ENCODE measurements around the gene MAN2B2.
A peak's percentile ranks its signal among the peaks of the same experiment; 100 is the strongest.

The MAN2B2 gene

DNA sequence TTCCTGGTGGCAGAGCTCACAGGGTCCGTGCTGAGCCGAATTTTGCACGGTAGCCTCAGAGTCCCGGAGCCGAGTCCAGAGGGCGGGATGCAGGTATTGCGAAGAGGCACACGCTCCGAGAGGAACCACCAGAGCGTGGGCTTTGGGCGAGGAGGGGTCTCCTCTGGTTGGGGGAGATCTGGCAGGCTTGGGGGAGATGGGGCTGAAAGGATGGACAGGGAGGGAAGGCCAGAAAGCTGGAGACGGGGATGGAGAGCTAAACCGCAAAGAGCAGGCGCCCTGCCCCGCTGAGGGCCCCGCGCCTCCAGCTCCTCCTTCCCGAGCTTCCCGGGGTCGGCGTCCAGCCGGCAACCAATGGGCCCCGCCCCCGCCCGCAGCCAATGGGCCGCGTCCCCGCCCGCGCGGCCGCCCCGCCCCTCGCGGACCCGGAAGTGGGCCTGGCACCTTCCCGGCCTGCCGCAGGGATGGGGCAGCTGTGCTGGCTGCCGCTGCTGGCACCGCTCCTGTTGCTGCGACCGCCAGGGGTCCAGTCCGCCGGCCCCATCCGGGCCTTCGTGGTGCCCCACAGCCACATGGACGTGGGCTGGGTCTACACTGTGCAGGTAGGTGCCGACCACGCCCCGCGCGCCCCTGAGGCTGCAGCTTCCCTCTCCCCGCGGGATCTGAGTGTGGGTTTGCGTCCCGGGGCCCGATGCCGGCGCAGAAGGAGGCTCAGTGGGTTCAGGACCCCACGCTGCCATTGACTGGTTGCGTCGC lies at the start of gene MAN2B2:
TSS of gene MAN2B2 (plus strand) at position 443 of the 756 bp plus-strand sequence. CDS start at position 465, 22 bp downstream.
- DNase-seq = peak; percentile 56

DNA sequence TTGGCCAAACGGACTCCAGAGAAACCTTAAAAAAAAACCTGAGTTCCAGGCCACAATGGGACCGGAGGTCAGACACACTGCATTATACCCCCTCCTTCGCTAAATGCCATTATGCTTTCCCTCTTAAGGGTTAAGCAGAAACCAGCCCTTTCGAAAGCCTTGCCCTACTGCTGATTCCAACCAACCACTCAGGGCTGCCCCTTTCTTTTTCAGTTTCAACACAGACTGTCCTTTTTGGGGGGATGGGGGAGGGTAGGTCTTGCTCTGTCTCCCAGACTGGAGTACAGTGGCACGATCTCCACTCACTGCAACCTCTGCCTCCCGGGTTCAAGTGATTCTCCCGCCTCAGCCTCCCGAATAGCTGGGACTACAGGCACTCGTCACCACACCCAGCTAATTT lies 49.5 kb upstream of the MAN2B2 start:
- no peak for DNase-seq

DNA sequence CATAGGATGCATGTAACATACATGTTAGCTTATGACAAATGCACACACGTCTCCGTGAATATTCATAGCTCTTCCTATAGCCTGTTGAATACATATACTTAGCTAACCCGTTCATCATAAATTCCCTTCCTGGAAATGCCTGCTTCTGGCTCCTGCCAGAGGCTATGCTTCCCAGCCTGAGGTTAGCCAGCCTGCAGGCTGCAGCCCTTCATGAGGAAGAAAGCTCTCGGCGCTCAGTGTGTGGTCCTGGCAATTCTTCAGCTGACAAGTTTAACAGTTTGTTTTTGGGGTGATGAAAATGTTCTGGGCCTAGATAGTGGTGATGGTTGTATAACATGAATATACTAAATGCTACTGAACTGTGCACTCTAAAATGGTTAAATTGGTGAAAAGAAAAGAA lies 48.8 kb upstream of the MAN2B2 start:
- DNase-seq = peak; percentile 7

DNA sequence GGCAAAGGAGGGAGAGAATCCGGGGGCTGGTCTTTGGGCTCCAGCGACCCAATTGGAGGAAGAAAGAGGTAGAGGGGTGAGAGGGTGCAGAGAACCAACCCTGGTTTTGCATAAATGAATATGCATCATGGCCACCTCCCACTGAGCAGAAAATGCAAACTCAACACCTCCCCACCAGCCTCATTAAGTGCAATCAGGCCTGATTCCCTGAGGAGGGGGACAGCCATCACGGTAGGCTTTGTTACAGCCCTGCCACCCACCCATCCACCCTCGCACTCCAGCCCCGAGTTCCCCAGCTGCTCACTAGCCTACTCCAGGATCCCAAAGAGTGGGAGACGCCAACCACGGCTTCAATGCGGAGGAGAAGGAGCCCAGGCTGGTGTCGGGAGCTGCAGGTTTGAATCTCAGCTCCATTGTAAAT lies 48.3 kb upstream of the MAN2B2 start:
- DNase-seq = no peak

DNA sequence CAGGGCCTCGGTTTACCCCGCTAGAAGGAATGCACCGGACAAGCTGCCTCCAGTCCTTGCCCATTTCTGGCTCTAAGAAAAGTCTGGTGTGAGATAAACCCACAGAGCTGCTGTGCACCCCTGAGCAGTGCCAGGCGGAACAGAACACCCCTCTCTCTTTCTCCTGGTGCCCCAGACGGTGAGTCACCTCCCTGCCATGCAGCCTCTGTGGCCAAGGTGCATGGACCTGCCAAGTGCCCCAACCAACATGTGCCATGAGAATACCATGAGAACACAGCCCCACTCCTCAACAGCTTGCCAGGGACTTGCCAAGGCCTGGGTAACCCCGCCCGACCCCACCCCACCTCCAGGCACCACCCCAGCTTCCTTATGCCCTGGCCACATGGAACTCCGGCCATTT lies 47.7 kb upstream of the MAN2B2 start:
- no peak for DNase-seq

DNA sequence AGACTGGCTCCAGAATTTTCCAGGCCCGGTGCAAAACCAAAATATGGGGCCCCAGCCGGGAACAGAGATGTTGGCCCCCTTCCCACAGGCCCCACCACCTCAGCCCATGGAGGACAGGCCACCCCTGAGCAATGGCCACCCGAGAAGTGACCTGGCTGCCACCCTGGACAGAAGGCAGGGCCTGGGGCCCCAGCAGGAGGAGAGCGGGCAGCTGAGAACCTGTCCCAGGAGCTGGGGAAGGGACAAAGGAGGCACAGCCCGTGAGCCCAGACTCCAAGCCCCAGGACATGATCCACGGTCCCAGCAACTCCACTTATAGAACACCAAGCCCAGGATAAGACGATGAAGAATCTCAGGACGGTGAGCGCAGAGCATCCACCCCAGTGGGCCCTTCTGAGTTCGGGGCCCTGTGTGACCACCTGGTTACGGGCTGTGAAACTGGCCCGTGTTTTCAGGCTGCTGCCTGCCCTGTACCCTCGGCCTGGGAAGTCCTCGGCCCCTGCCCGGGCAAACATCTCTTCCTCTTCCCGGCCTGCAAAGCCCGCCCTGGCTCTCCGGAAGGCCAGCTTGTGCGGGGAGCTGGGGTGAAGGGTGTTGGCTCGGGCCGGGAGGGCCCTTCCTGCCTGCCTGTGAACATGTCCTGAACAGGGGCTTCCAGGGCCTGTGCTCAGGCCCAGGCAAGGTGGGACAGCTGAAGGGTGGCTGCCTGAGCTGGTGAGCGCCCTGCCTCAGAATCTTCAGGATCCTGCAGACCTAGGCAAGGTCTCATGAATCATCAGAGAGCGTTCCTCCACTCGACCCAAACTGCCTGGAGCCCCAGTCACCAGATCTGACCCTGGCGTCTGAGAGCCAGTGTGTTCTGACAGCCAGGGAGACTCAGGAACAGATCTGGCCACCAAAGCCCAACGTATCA lies 47.0 kb upstream of the MAN2B2 start:
- DNase-seq = no peak

DNA sequence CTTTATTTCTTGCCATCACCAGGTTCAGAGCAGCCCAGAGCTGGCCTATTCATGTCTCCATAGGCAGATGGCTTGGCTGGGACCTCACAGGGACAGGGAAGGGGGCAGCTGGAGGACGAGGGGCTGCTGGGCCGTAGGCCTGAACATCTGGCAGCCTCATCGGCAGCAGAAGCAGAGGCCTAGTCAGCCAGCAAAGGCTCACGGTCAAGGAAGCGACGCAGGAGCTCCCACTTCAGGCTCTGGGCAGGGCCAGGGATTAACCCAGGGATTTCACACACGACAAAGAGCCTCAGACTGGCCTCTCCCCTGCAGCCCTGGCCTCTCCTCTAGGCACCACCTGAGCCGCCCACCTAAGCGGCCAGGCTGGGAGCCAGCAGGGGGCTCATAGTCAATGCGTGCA lies 46.0 kb upstream of the MAN2B2 start:
- no peak for DNase-seq

DNA sequence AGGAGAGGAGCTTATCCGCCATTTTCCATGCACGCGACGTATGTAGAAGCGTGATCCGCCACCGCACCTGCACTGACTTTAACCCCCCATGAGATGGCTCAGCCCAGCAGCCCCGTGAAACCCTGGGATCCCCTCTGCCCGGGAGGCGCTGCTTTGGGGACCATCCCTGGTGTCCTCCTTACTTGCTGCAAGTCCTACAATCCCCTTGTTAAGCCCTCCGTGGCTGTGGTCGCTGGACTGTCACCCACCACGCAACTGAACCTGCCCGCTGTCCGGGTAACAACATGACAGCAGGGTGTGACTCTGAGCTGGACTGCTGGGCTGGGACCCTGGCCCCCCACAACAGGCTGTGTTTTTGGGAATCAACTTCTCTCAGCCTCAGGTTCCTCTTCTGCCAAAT lies 44.7 kb upstream of the MAN2B2 start:
- no peak for DNase-seq

DNA sequence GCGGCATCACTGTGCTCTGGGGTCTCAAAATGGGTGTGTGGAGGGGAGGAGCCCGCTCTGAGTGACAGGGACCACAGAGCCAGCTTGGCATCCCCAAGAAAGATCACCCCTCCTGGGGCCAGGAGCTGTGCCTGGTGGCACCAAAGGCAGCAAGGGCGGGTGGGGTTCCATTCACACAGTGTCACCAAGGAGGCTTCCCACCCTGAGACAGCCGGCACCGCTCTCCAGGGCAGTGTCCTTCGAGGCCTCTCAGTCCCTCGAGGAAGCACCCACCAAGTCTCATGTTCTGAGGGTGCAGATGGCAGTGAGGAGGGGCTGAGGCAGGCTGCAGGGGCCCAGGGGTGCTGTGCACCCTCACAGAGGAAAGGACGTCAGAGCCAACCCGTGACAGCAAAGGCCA lies 44.0 kb upstream of the MAN2B2 start:
- DNase-seq = no peak

DNA sequence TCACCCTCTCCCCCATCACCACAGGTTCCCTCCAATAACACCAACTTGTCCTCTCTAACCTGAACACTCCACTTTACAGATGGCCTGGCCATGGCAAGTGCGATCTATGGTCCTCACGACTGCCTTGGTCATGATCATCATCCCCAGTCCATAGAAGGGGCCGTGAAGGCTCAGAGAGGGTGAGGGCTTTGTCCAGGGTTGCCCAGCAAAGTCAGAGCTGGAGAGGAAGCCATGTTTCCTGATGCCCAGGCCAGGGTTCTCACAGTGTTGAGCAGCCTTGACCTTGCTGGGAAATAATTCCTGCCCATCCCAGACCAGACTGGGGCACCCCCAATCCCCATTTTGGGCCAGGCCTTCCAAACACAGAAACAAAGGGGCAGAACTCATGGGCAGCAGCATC lies 42.9 kb upstream of the MAN2B2 start:
- DNase-seq = no peak

DNA sequence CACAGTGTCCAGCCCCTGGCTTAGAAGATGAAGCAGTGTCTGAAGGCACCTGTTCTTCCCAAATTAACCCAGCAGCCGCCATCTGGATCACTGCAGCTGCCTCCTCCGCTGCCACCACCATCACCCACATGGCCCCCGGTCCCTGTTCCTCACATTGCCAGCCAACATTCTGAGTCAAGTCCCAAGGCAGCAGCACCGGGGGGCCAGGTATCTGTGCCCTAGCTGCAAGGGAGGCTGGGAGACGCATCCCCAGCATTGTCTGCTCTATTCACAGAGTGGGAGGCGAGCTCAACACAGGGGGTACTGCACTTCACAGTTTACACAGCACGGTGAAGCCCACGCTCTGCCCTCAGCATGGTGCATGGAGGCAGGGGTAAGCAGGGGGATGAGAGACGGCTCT lies 42.3 kb upstream of the MAN2B2 start:
- no peak for DNase-seq

DNA sequence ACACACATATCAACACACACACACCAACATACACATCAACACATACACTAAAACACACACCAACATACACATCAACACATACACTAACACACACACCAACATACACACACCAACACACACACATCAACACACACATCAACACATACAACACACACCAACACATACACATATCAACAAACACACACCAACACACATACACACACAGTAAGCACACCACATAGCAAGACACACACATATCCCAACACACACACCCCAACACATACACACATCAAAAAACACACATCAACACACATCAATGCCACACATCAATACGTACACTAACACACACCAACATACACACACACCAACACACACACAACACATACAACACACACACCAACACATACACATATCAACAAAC lies 40.9 kb upstream of the MAN2B2 start:
- DNase-seq = no peak

DNA sequence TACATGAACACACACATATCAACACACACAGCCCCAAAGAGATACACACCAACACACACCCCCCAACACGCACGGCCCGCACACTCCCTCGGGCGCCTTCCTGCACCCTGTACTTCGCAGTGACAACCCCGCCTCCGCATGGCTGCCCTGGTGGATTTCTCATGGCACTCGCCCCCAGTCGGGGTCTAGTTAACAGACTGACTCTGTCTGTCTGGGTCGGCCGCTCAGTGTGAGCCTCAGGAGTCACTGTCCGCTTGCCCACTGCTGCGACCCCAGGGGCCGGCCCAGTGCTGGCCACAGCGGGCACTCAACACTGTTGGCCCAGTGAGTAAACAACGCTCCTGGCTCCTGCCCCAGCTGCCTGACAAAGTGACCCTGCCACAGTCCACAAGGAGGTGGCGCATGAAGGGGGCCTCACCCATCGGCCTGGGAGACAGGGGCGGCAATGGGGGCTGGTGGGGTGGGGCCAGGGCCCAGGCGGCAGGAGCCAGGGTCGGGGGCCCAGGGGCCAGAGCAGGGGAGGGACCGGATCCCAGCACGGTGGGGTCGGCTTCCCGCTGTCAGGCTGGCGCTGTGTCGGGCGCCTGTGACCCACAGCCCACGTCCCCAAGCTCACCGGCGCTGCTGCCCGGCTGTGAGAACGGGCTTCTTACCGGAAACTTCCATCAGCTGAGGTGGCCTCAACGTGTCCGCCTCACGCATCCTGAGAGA lies 40.2 kb upstream of the MAN2B2 start:
- no peak for DNase-seq

DNA sequence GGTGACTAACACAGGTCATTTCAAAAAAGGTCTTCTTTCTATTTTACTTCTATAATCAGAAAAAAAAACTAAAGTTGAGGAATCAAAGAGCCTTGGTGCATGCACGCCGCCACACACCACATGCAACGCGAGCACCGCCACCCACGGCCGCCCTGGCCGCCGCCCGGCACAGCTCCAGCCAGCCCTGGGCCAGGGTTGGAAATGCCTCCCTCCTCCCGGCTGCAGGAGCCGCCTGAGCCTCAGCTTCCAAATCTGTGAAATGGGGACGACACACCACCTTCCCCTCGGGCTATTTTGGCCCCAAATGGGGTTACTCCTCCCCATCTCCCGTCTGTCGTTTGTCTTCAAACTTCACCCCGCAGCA lies 39.7 kb upstream of the MAN2B2 start:
- DNase-seq = no peak

DNA sequence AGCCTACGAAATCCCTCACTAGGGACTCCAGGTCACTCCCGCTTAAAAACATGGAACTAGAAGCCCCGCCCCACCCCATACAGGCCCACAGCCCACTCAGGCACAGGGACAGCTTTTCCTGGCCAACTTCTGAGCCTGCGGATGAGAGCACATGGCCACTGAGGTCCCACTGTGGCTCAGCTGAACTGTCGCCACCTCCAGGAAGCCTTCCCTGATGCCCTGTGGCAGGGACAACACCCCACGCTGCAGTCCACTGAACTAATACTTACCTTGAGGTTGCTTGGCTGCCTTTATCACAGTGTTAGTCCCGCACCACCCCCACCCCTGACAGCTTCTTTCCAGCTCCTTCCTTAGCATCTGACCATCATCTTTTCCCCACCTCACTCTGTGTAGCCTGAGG lies 39.3 kb upstream of the MAN2B2 start:
- no peak for DNase-seq

DNA sequence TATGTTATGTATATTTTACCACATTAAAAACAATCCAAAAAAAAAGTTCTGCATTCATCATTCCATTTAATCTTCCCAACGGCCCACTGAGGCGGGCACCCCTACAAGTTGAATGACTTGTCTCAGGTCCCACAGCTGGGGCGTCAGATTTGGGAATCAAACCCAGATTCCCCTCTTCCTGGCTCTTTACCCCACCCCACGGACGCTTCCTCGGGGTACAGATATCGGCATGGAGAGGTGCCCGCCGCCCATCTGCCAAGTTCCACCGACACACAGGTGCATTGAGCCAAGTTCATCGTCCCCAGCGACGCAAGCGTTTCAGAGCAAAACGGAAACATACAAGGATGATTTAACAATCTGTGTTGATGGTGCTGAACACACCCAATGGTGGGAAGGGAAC lies 36.9 kb upstream of the MAN2B2 start:
- DNase-seq = no peak

DNA sequence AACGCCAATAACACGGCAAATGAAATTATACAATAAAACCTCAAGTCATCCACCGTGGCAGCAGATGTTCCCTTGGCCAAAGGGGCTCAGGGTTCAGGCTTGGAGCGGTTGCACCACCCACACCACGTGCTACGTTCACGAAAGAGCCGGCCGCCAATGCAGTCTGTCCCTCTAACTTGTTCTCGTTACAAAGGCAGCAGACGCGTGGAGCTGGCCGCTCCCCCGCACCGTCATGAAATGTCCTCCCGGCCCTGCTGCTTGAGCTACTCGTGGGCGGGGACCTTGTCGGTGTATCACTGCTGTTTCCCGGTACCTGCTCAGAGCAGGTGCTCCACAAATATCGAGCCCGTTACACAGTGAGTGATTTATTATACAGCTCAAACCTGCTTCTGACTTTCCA lies 36.4 kb upstream of the MAN2B2 start:
- DNase-seq = no peak

DNA sequence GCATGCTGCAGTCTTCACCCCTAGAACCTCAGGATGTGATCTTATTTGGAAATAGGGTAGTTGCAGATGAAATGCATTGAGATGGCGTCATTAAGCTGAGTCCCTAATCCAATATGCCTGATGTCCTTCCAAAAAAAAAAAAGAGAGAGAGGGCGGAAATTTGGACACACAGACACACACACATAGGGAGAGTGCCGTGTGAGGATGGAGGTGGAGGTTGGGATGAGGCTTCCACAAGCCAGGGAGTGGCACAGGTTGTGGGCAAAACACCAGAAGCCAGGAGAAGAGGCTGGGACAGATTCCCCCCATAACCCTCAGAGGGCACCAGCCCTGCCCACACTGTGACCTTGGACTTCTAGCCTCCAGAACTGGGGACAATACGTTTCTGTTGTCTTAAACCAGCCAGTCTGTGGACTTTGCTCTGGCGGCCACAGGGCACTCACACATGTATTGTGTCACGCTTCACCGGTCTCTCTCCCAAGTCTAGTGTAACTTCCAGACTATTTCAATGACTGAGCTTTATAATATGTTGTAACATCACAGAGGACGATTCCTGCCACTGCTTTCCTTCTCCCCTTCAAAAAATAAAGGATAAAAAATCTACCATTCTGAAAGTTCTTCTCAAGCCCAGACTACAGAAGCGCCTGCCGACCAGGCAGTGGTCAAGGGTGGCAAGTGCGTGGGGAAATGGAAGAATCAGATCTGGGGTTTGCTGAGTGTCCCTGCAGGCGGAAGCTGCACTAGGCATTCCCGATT lies 35.8 kb upstream of the MAN2B2 start:
- DNase-seq = no peak

DNA sequence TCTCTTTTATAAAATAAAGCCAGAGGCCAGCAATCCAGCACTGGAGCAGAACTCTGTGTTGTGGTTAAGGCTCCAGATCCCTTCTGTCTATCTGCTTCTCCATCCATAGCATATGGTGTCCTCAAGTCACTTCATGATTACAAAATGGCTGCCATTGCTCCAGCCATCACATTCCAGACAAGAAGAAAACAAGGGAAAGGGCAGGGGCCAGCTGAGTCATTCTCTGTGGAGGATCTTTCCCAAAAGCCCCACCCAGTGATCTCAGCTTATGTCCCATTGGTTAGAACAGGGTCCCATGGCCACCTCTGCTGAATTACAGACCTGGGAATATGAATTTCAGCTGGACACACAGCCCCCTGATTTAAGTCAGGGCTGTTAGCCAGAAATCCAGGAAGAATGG lies 34.1 kb upstream of the MAN2B2 start:
- DNase-seq = no peak

DNA sequence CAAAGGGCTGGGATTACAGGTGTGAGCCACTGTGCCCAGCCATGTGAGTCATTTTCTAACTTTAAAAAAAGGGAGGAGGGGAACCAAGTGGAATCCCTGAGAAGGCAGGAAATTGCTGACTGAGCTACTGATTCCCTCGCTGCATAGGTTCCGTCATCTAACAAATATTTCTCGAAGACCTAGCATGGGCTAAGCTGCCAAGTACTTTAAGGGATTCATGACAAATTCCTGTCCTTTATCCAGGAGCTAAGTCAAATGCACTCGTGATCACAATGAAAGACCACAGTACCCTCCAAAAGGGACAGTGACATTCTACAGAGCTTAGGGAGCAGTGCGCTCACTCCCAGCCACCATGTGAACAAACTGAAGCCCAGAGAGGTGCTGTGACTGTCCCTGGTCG lies 33.2 kb upstream of the MAN2B2 start:
- DNase-seq = peak; percentile 30

DNA sequence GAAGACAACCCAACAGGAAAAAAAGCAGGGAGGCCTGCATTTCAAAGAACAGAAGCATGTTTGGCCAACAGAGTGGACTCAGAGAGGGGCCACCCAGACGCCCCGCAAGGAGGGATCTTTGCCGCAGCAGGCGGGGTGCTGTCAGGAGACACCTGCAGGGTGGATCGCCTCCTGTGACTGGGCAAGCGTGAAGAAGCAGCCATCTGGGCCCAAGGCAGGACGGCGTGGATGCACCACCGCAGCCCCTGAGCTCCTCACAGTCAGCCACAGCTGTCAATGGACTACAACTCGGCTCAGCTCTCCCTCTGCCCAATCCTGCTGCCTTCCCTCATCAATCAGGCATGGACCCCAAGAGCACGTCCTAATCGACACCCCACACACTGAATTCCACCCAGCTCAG lies 32.0 kb upstream of the MAN2B2 start:
- no peak for DNase-seq

DNA sequence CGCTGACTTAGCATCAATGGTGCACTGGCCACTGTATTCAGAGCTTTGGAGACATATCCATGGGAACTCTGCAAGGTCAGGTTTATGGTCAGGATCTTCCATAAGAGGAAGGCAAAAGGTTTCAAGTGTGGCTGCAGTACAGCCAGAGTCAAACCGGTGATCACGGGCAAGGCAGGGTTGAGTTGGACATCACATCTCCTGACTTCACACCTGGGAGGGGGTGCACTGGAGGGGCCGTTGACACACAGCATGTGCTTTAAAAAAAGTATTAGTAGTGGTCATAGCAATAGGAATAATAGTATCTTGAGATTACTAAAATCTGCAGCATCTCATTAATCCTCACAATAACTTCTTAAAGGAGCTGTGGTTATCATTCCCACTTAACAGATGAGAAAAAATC lies 28.9 kb upstream of the MAN2B2 start:
- no peak for DNase-seq

All from HCEC 1CT (cell line).